Ectodermal cell (in vitro differentiated cells): ENCODE data around the gene SLC15A2.
"Not testable (repeated sequence)": the region's sequence is repeated elsewhere in the genome, so short reads cannot be mapped to it uniquely, and the experiment has no call there.

Experiments used
- H3K27ac ChIP-seq: 2 replicates; pipeline ENCODE4 v1.7.0; 2013; ENCODE audit warnings: mild to moderate bottlenecking, low read depth, low read length; ENCODE audit not compliant: insufficient read depth, poor library complexity, severe bottlenecking
- H3K27me3 ChIP-seq: 2 replicates; pipeline ENCODE4 v1.7.0; 2013; ENCODE audit warnings: mild to moderate bottlenecking, low read length; ENCODE audit not compliant: insufficient read depth, control insufficient read depth, poor library complexity, severe bottlenecking
- H3K36me3 ChIP-seq: one replicate; pipeline ENCODE4 v1.7.0; 2013; ENCODE audit warnings: low read length; ENCODE audit not compliant: control insufficient read depth, insufficient read depth
- H3K4me1 ChIP-seq: one replicate; pipeline ENCODE4 v1.7.0; 2013; ENCODE audit warnings: low read length; ENCODE audit not compliant: control insufficient read depth, insufficient read depth
- H3K4me3 ChIP-seq: 2 replicates; pipeline ENCODE4 v1.7.0; 2013; ENCODE audit warnings: low read depth, low read length, control low read depth; ENCODE audit not compliant: insufficient read depth
- H3K9me3 ChIP-seq: 2 replicates; pipeline ENCODE4 v1.7.0; 2013; ENCODE audit warnings: mild to moderate bottlenecking, low read length, moderate library complexity; ENCODE audit not compliant: control insufficient read depth
- WGBS, 2 experiments: methylation state at CpG; one replicate each; pipeline ENCODE4 v1.1.7; 2013; ENCODE audit warnings: missing lambda C conversion rate in 2 of 2; 5-methylcytosine and 5-hydroxymethylcytosine counted together

Gene SLC15A2

GRCh38 chr3:121918779-121919483 is 24.7 kb downstream of the SLC15A2 start:
- Histone ChIP-seq H3K36me3 (no peaks in the 10 kb centered on the region), H3K27ac (no peak overlapping the region), H3K4me1 (no peaks in the 10 kb centered on the region), H3K4me3 (no peak overlapping the region), H3K9me3 (no peaks in the 10 kb centered on the region), H3K27me3 (no peaks in the 10 kb centered on the region)
- 90 to 91% methylated on average over 18 to 19 of the region's 19 CpGs for WGBS, 2 experiments

GRCh38 chr3:121924734-121925133 is 30.5 kb downstream of the SLC15A2 start:
- no peak overlapping the region for H3K4me3 ChIP-seq
- peaks cover 2% of the 10 kb centered on the region for H3K9me3 ChIP-seq
- no peaks in the 10 kb centered on the region for H3K27me3 ChIP-seq
- 89 to 93% methylated on average over 3 of the region's 3 CpGs for WGBS, 2 experiments
- no peak overlapping the region for H3K27ac ChIP-seq
- H3K36me3 ChIP-seq = no peaks in the 10 kb centered on the region
- no peaks in the 10 kb centered on the region for H3K4me1 ChIP-seq

- H3K27ac ChIP-seq = no peak overlapping the region
- no peaks in the 10 kb centered on the region for H3K36me3 ChIP-seq
- H3K4me1 ChIP-seq = no peaks in the 10 kb centered on the region
- no peak overlapping the region for H3K4me3 ChIP-seq
- WGBS, 2 experiments = 44 to 49% methylated on average over 1 of the region's 1 CpG
- H3K27me3 ChIP-seq = no peaks in the 10 kb centered on the region
- peaks cover 2% of the 10 kb centered on the region for H3K9me3 ChIP-seq
Observed at GRCh38 chr3:121926380-121926779, 32.2 kb downstream of the SLC15A2 start.

GRCh38 chr3:121938141-121938855 is 44.1 kb downstream of the SLC15A2 start:
- not testable (repeated sequence) for H3K4me3 ChIP-seq, H3K27ac ChIP-seq, H3K9me3 ChIP-seq, H3K27me3 ChIP-seq, H3K36me3 ChIP-seq, H3K4me1 ChIP-seq
- 73% methylated on average over 29 of the region's 29 CpGs for WGBS, 2 experiments

- no peak overlapping the region for H3K27ac ChIP-seq
- H3K27me3 ChIP-seq = no peaks in the 10 kb centered on the region
- H3K9me3 ChIP-seq = no peaks in the 10 kb centered on the region
- no peaks in the 10 kb centered on the region for H3K4me1 ChIP-seq
- H3K36me3 ChIP-seq = no peaks in the 10 kb centered on the region
- 86 to 100% methylated on average over 1 of the region's 1 CpG for WGBS, 2 experiments
- no peak overlapping the region for H3K4me3 ChIP-seq
Observed at GRCh38 chr3:121941592-121941991, 47.4 kb downstream of the SLC15A2 start.

- no peaks in the 10 kb centered on the region for H3K9me3 ChIP-seq
- WGBS, 2 experiments = 94 to 100% methylated on average over 3 to 4 of the region's 4 CpGs
- no peak overlapping the region for H3K27ac ChIP-seq
- no peaks in the 10 kb centered on the region for H3K27me3 ChIP-seq
- no peak overlapping the region for H3K4me3 ChIP-seq
- H3K4me1 ChIP-seq = no peaks in the 10 kb centered on the region
- H3K36me3 ChIP-seq = no peaks in the 10 kb centered on the region
Observed at GRCh38 chr3:121942116-121942786, 48.0 kb downstream of the SLC15A2 start.

GRCh38 chr3:121943431-121943830 is 49.2 kb downstream of the SLC15A2 start:
- Histone ChIP-seq H3K36me3 (no peaks in the 10 kb centered on the region), H3K4me3 (no peak overlapping the region), H3K27me3 (no peaks in the 10 kb centered on the region), H3K4me1 (no peaks in the 10 kb centered on the region), H3K27ac (no peak overlapping the region), H3K9me3 (no peaks in the 10 kb centered on the region)

GRCh38 chr3:121948641-121949040 is 54.4 kb downstream of the SLC15A2 start:
- Histone ChIP-seq H3K27ac (no peak overlapping the region), H3K4me3 (no peak overlapping the region), H3K36me3 (no peaks in the 10 kb centered on the region), H3K27me3 (no peaks in the 10 kb centered on the region), H3K4me1 (no peaks in the 10 kb centered on the region), H3K9me3 (no peaks in the 10 kb centered on the region)
- 86 to 100% methylated on average over 1 of the region's 1 CpG for WGBS, 2 experiments

GRCh38 chr3:121951291-121951919 is 57.2 kb downstream of the SLC15A2 start:
- Histone ChIP-seq H3K4me1 (no peaks in the 10 kb centered on the region), H3K27ac (no peak overlapping the region), H3K9me3 (no peaks in the 10 kb centered on the region), H3K27me3 (no peaks in the 10 kb centered on the region), H3K4me3 (no peak overlapping the region), H3K36me3 (no peaks in the 10 kb centered on the region)
- WGBS, 2 experiments = 33 to 47% methylated on average over 1 of the region's 1 CpG

GRCh38 chr3:121956363-121956762 is 62.2 kb downstream of the SLC15A2 start:
- WGBS, 2 experiments = 72 to 94% methylated on average over 3 of the region's 3 CpGs
- no peak overlapping the region for H3K4me3 ChIP-seq
- H3K27ac ChIP-seq = no peak overlapping the region
- H3K9me3 ChIP-seq = no peaks in the 10 kb centered on the region
- no peaks in the 10 kb centered on the region for H3K36me3 ChIP-seq
- no peaks in the 10 kb centered on the region for H3K27me3 ChIP-seq
- no peaks in the 10 kb centered on the region for H3K4me1 ChIP-seq
